GM18517 (cell line): ENCODE measurements around the gene SMAP1.
A peak's percentile ranks its signal among the peaks of the same experiment; 100 is the strongest.

Experiments used
- ATAC-seq: cut with Tn5 transposase; IDR thresholded peaks from one replicate; pipeline ENCODE4 v1.9.1; 2021; ENCODE audit warnings: mild to moderate bottlenecking, moderate library complexity; ENCODE audit not compliant: unreplicated experiment

The SMAP1 gene

GRCh38 chr6:70839286-70840266 lies 171.9 kb downstream of the SMAP1 start:
- ATAC-seq = no peak

GRCh38 chr6:70841112-70841511 lies 173.4 kb downstream of the SMAP1 start:
- ATAC-seq = no peak

- ATAC-seq = no peak
Observed at GRCh38 chr6:70842541-70842940, 174.9 kb downstream of the SMAP1 start.

GRCh38 chr6:70843328-70843918 lies 175.7 kb downstream of the SMAP1 start:
- no peak for ATAC-seq

- ATAC-seq = no peak
Observed at GRCh38 chr6:70844301-70844700, 176.6 kb downstream of the SMAP1 start.

- no peak for ATAC-seq
Observed at GRCh38 chr6:70846207-70846835, 178.6 kb downstream of the SMAP1 start.

- ATAC-seq = no peak
Observed at GRCh38 chr6:70847106-70848084, 179.7 kb downstream of the SMAP1 start.

- no peak for ATAC-seq
Observed at GRCh38 chr6:70849348-70850069, 181.8 kb downstream of the SMAP1 start.

- no peak for ATAC-seq
Observed at GRCh38 chr6:70852667-70853246, 185.1 kb downstream of the SMAP1 start.

GRCh38 chr6:70857387-70858077 lies 189.8 kb downstream of the SMAP1 start:
- ATAC-seq = peak; percentile 100

GRCh38 chr6:70860045-70860444 lies 192.4 kb downstream of the SMAP1 start:
- ATAC-seq = no peak

- no peak for ATAC-seq
Observed at GRCh38 chr6:70860920-70861319, 193.2 kb downstream of the SMAP1 start.

- no peak for ATAC-seq
Observed at GRCh38 chr6:70863343-70863742, 195.7 kb downstream of the SMAP1 start.

GRCh38 chr6:70864401-70864800 lies 196.7 kb downstream of the SMAP1 start:
- no peak for ATAC-seq

- ATAC-seq = no peak
Observed at GRCh38 chr6:70872469-70872868, 204.8 kb downstream of the SMAP1 start.

- no peak for ATAC-seq
Observed at GRCh38 chr6:70874181-70874913, 206.7 kb downstream of the SMAP1 start.

GRCh38 chr6:70879496-70879895 lies 211.8 kb downstream of the SMAP1 start:
- no peak for ATAC-seq
